ENCODE data around the gene ACTN1.
"Not testable (repeated sequence)": the region's sequence is repeated elsewhere in the genome, so short reads cannot be mapped to it uniquely, and the experiment has no call there.

The ACTN1 gene

DNA sequence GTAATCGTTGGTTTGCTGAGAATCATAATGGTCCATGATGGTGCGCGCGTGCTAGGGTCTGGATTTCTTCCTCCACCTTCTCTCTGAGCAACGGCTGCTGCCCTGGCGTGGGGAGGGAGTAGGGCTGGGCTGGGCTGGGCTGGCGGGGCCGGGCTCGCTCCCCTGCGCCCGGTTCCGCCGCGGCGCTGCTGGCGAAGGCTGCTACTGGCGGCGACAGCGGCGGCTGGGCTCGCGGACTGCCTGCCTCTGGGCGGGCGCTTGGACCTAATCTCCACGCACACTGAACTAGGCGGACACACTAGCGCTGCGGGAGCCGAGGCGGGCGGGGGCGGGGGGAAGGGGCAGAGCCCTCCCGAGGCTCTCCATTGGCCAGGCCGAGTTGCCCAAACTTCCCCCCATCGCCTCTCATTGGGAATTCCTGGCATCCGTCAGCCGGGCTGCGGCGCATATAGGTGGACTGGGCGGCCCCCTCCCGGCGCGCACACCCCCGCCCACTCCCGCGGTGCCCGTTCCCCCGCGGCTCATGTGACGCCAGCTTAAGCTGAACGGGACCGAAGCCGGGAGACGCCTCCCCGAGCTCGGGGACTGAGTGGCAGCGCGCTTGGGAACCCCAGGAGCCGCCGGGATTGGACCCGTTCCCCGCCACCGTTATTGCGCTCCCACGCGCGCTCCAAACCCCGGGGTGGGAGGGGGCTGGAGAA lies at the start of gene ACTN1:
ACTN1 (minus strand) TSS at position 282 of the 701 bp plus-strand sequence; CDS start at position 36, 246 bp downstream.
- peak; percentile 43 to 61 for DNase-seq (ENCODE audit: low read depth in 2 of 2)

DNA sequence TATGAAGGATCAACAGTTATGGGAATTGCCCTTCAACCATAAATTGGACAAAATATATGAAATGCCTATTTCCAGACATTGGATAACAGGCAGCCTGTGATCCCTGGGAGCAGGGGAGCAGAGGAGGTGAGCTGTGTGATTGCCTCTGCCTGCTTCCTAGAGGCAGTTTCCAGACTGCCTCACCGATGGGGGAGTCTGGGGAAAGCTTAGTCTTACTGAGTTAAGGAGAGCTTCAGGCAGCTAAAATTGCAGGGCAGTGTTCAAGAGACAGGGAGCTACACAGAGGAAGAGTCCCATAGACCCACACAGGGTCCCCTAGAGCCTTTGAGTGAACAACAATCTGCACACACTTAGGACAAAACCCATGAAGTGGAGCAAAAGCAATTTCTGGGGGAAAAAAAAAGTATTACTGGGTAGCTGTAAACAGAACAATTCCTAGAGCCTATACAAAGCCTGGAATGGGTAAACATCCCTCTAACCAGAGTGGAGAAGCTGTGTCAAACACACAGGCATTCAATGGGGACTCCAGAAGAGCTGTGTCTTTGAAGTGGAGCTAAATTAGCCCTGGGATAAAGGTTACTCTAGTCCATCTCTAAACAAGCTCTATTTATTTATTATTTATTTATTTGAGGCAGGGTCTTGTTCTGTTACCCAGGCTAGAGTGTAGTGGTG lies 48.3 kb upstream of the ACTN1 start:
- DNase-seq (ENCODE audit: low read depth in 2 of 2), result no peak

DNA sequence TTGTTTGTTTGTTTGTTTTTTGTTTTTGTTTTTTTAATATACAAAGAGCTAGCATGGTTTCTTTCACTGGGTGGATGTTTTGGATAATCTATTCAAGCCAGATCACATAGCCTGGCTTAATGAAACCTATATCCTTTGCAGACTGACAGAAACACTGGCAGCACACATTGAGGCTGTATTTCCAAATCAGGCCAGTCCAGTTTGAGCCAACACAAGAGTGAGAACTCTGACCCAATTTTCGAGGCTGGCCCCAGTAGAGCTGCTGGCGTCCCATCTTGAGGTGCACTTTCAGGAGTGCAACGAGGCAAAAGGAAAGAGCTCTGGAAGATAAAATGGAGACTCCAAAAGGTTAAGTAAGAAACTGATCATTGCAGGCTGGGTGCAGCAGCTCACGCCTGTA lies 43.9 kb upstream of the ACTN1 start:
- no peak for DNase-seq (ENCODE audit: low read depth in 2 of 2)

DNA sequence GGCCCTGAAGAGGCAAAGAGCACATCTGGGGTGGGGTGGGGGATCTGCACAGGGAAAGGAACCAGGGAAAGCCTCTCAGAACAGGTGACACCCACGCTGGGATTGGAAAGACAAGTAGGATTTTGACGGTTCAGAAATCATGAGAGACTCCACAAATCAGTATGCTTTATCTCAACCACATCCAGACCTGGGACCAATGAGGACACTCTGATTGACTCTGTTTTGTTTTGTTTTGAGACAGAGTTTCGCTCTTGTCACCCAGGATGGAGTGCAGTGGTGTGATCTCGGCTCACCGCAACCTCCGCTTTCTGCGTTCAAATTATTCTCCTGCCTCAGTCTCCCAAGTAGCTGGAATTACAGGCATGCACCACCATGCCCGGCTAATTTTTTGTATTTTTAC lies 43.0 kb upstream of the ACTN1 start:
- DNase-seq (ENCODE audit: low read depth in 2 of 2), result not testable (repeated sequence)

DNA sequence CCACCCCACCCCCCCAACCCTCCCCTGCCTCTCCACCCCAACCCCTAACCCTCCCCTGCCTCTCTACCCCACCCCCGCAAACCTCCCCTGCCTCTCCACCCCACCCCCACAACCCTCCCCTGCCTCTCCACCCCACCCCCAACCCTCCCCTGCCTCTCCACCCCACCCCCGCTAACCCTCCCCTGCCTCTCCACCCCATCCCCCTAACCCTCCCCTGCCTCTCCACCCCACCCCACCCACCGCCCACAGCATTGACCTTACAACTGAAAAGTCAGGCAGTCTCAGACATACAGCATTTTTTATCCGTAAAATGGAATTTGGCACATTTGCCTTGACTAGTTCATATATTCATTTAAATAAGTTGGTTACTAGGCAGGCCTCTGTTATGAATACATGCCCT lies 38.6 kb upstream of the ACTN1 start:
- no peak for DNase-seq (ENCODE audit: low read depth in 2 of 2)

GRCh38 chr14:69014829-69015259 lies 35.7 kb upstream of the ACTN1 start:
- DNase-seq (ENCODE audit: low read depth in 2 of 2), result no peak

- no peak for DNase-seq (ENCODE audit: low read depth in 2 of 2)
These were observed 35.1 kb upstream of the ACTN1 start for GRCh38 chr14:69013943-69014782.

GRCh38 chr14:69012256-69012953 lies 33.3 kb upstream of the ACTN1 start:
- no peak for DNase-seq (ENCODE audit: low read depth in 2 of 2)

- no peak for DNase-seq (ENCODE audit: low read depth in 2 of 2)
These were observed 31.5 kb upstream of the ACTN1 start for GRCh38 chr14:69010648-69011047.

GRCh38 chr14:69008421-69008884 lies 29.4 kb upstream of the ACTN1 start:
- DNase-seq (ENCODE audit: low read depth in 2 of 2), result no peak

- no peak for DNase-seq (ENCODE audit: low read depth in 2 of 2)
These were observed 27.2 kb upstream of the ACTN1 start for GRCh38 chr14:69006346-69006745.

DNA sequence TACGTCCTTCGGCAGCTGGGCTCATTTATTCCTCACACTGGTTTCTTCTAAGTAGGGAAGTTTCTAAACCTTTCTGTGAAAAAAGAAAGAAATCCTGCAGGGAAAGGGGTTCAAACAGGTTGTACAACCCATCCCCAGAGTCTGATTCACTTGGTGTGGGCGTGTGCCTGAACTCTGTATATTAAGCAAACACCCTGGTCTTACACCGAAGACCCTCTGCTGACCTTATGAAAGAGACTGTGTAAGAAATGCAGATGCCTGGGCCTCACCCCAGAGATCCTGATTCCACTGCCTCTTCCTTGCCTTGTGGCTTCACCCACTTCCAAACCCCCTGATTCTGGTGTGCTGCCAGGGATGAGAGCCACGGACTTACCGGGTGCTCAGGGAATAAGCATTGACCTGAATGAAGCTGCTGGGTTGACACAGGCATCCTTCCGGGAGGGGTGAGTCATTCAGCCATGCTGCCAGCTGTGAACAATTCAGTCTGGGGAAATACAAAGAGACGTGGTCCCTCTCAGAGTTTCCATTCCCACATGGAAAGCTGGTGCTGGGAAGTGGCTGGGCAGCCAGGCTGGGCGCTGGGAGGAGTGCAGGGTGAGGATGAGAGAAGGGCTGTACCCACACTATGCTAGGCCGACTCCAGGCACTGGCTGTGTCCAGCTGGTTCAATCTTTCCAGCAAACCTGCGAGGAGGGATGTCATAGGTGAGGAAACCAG lies 26.5 kb upstream of the ACTN1 start:
- DNase-seq (ENCODE audit: low read depth in 2 of 2), result no peak

- no peak for DNase-seq (ENCODE audit: low read depth in 2 of 2)
These were observed 25.8 kb upstream of the ACTN1 start for GRCh38 chr14:69004731-69005431.

DNA sequence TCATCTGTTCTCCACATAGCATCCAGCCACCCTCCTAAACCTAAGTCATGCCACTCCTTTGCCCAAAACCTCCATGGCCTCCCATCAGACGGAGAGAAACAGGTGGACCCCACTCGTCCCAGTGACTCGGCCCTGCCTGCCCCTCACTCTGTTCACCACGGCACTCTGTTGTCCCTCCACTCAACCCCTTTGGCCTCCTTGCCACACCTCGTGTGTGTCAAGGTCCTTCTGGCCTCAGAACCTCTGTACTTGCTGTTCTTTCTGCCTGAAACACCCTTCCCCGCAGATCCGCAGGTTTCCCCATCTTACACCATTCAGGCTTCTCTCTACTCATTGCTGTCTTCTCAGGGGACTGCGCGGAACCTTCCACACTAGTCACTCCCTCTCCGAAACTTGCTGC lies 24.5 kb upstream of the ACTN1 start:
- DNase-seq (ENCODE audit: low read depth in 2 of 2), result no peak

DNA sequence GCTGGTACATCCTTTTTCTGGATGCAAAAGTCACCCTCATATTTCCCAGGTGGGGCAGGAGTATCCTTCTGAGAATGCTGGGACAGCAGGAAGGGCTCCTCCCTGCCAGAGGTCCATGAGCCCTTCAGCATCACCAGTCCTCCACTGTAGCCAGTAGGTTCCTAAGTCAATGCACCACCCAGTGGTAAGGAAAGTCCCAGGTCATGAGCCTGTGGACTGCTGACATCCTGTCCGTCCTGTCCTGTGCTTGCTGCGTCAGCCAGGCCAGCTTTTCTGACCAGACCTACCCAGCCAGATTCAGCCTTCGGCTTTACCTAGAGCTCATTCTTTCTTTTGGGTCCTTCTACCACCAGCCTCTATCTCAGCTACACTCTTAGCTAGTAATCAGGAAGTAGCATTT lies 23.0 kb upstream of the ACTN1 start:
- no peak for DNase-seq (ENCODE audit: low read depth in 2 of 2)

DNA sequence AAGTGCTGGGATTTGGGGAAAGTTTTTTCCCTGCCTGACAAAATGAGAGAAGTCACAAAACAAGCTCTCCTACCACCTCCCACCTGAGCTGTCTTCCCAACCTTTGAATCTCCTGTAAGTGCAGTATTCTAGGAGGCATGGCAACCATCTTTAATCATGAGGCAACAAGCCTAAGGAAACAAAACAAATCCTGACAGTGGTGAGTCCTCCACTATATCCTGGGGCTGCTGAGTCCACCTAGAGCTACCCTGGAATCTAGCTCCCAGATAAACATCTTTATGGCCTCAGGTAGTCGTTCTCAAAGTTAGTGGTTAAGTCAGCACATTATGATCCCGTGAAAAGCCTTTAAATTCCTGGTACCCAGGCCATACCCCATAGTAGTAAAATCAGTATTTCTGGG lies 22.3 kb upstream of the ACTN1 start:
- DNase-seq (ENCODE audit: low read depth in 2 of 2), result no peak

DNA sequence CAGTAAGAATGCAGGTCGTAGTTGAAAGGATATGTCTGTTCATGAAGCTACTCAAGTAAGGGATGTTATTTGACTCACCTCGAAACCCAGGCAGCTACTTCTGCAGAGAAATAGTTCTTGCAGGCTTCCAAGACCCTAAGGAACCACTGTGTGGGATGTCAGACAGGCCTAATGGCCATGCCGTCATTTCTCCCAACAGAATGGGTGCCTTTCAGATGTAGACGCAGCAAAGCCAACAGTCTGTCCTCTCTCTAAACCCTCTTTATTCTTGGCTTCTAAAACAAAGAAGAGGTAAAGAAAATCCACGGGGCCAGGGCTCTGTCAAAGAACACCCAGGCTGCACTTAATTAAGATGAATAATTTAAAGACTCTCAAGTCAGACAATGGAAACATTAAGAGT lies 19.0 kb upstream of the ACTN1 start:
- DNase-seq (ENCODE audit: low read depth in 2 of 2), result no peak

DNA sequence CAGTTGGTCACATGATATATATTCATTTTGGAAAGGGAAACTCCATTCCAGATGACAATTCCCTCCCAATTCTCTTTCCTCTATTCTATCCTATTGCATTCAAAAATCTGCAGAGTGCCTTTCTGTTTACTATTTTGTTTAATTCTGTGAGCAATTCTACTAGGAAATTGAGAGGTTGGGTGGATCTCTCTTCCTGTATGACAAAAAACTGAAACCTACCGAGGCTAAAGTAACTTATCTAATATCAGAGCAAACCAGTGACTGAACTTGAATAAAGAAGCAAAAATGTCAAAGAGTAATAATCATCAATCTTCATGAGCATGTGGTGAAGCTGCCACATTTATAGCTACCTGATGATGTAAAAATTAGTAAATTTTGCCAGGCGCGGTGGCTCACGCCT lies 16.6 kb upstream of the ACTN1 start:
- DNase-seq (ENCODE audit: low read depth in 2 of 2), result no peak

DNA sequence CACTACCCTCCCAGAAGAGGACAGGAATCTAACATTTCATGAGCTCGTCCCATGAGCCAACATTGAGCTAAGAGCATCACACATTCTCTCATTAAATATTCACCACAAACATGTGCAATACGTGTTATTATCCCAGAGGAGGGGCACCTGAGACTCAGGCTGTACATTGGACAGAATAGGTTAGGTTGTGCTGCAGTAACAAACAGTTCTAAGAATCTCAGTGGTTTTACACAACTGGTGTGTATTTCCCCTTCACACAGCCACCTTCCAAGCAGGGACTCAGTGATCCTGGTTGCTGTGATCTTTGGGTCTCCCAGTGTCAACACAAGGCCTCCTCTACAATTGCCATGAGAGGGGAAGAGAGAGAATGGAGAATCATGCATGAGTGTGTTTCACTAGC lies 15.0 kb upstream of the ACTN1 start:
- no peak for DNase-seq (ENCODE audit: low read depth in 2 of 2)

GRCh38 chr14:68987653-68988036 lies 8.5 kb upstream of the ACTN1 start:
- DNase-seq (ENCODE audit: low read depth in 2 of 2), result no peak

All from stimulated activated CD4-positive, alpha-beta T cell treated with anti-CD3 and anti-CD28 coated beads, Interleukin-1b, Interleukin-23, amount 100 ng/mL, for 4 hours (primary cell).